Lung (tissue), 12 donors: Measurements from ENCODE around the gene RTN4RL2. TPM values are rescaled to one million over a fixed set of nuclear protein-coding genes. Genes with fewer than 3 reads are reported as not detected.

Experiments used
- ATAC-seq: fragments of 200-7000 bp; cut with Tn5 transposase; one replicate; pipeline ENCODE4 v1.9.1; 2020; ENCODE audit warnings: moderate number of reproducible peaks; ENCODE audit not compliant: insufficient read depth, low FRiP score
- DNase-seq, 3 donors: peaks; one replicate each; pipeline ENCODE4 v3.0.0-alpha.2; 2013 to 2017
- H3K27ac ChIP-seq, 2 donors: one replicate each; pipeline ENCODE4 v1.5.1; 2013; ENCODE audit warnings: mild to moderate bottlenecking in 2 of 2, moderate library complexity in 2 of 2, control low read depth in 1 of 2, inconsistent platforms in 1 of 2, low read depth in 1 of 2, low read length in 1 of 2
- H3K27me3 ChIP-seq, 3 donors: one replicate each; pipeline ENCODE4 v1.5.1; 2013; ENCODE audit warnings: low read length in 2 of 3; ENCODE audit not compliant: control insufficient read depth in 3 of 3, insufficient read depth in 3 of 3
- H3K36me3 ChIP-seq, 4 donors: one replicate each; pipeline ENCODE4 v1.5.1; 2013; ENCODE audit warnings: low read length in 4 of 4, mild to moderate bottlenecking in 1 of 4, moderate library complexity in 1 of 4; ENCODE audit not compliant: control insufficient read depth in 4 of 4, insufficient read depth in 4 of 4
- H3K4me1 ChIP-seq, 5 donors: one replicate each; pipeline ENCODE4 v1.5.1; 2013; ENCODE audit warnings: low read length in 5 of 5, mild to moderate bottlenecking in 2 of 5, moderate library complexity in 1 of 5; ENCODE audit not compliant: control insufficient read depth in 5 of 5, insufficient read depth in 5 of 5
- H3K4me3 ChIP-seq: one replicate; pipeline ENCODE4 v1.5.1; 2013; ENCODE audit warnings: mild to moderate bottlenecking, control low read depth, moderate library complexity
- H3K9ac ChIP-seq, 2 donors: one replicate each; pipeline ENCODE4 v1.5.1; 2013; ENCODE audit warnings: low read length in 2 of 2, control low read depth in 1 of 2; ENCODE audit not compliant: insufficient read depth in 1 of 2
- H3K9me3 ChIP-seq, 4 donors: one replicate each; pipeline ENCODE4 v1.5.1; 2013; ENCODE audit warnings: low read length in 3 of 4, mild to moderate bottlenecking in 1 of 4, moderate library complexity in 1 of 4; ENCODE audit not compliant: control insufficient read depth in 4 of 4, insufficient read depth in 3 of 4
- CTCF ChIP-seq: IDR thresholded peaks from 2 replicates; pipeline ENCODE4 v1.5.1; 2012; ENCODE audit warnings: mild to moderate bottlenecking; ENCODE audit errors: control extremely low read depth, extremely low read depth
- WGBS, 2 donors: extraction: QIAGEN DNeasy Blood & Tissue Kit; methylation state at CpG; one replicate each; pipeline ENCODE4 v1.1.7; 2013; 5-methylcytosine and 5-hydroxymethylcytosine counted together
- polyA plus RNA-seq, 2 donors: library from polyadenylated mRNA; stranded (reverse); fragments of 200-250 nt; gene quantifications; one replicate each; pipeline ENCODE4 v1.2.1, GENCODE V29; 2013
- total RNA-seq, 2 donors: library from RNA; depleted of rRNA in 1 of 2; stranded (reverse); fragments of >200 nt in 1 of 2; gene quantifications; one replicate each; pipeline ENCODE4 v1.2.1, GENCODE V29; 2014 to 2021
- donor health status: control.
- donor health status: control.
- donor health status: Bipolar disorder and iron deficiency.
- donor health status: healthy.
- donor health status: DM: yes; HTN: yes; CAD: no.

Gene RTN4RL2
- total and polyA plus RNA-seq, 4 donors, result 0.31 to 4.8 (median 1.6) TPM

- WGBS, 2 donors, result 92 to 93% methylated on average over 7 of the region's 7 CpGs
- Histone ChIP-seq H3K4me1 (peaks cover 0 to under 1% (median 0%) of the 10 kb centered on the region in 5 donors), H3K27ac (no peak overlapping the region), H3K27me3 (no peaks in the 10 kb centered on the region), H3K4me3 (no peak overlapping the region), H3K36me3 (peaks cover 0 to 5% (median under 1%) of the 10 kb centered on the region in 4 donors), H3K9ac (no peak overlapping the region), H3K9me3 (no peaks in the 10 kb centered on the region)
- DNase-seq, result no peak
- no peak for ATAC-seq
- no peak for TF ChIP-seq CTCF
Observed at GRCh38 chr11:57508341-57509170, 48.2 kb downstream of the RTN4RL2 start.

GRCh38 chr11:57511741-57512430 lies 51.6 kb downstream of the RTN4RL2 start:
- Histone ChIP-seq H3K4me3 (no peak overlapping the region), H3K27me3 (peaks cover 0 to 2% (median 0%) of the 10 kb centered on the region in 3 donors), H3K27ac (no peak overlapping the region), H3K9me3 (no peaks in the 10 kb centered on the region), H3K36me3 (no peaks in the 10 kb centered on the region), H3K9ac (no peak overlapping the region), H3K4me1 (peaks cover 0 to 8% (median 4%) of the 10 kb centered on the region in 5 donors)
- DNase-seq, result no peak
- no peak for ATAC-seq
- 79 to 88% methylated on average over 6 of the region's 6 CpGs for WGBS, 2 donors
- no peak for TF ChIP-seq CTCF

- Histone ChIP-seq H3K36me3 (no peaks in the 10 kb centered on the region), H3K4me1 (peaks cover 0 to 8% (median 4%) of the 10 kb centered on the region in 5 donors), H3K9me3 (no peaks in the 10 kb centered on the region), H3K9ac (no peak overlapping the region), H3K27ac (no peak overlapping the region), H3K27me3 (peaks cover 0 to 4% (median 0%) of the 10 kb centered on the region in 3 donors), H3K4me3 (no peak overlapping the region)
- 88 to 90% methylated on average over 12 of the region's 12 CpGs for WGBS, 2 donors
- no peak for TF ChIP-seq CTCF
- DNase-seq (no peak), ATAC-seq (no peak)
Observed at GRCh38 chr11:57512646-57513451, 52.5 kb downstream of the RTN4RL2 start.
